Mesenchymal stem cell (in vitro differentiated cells and primary cell): Measurements from ENCODE around the gene PRIM2.

ENCODE experiments used
- DNase-seq: peaks from one replicate; pipeline ENCODE4 v3.0.0-alpha.2; 2013
- H2AFZ ChIP-seq: one replicate; pipeline ENCODE4 v1.6.1; 2013; ENCODE audit warnings: low read depth, mild to moderate bottlenecking, control low read depth, inconsistent platforms, low read length, moderate library complexity
- H2AK5ac ChIP-seq: 2 replicates; pipeline ENCODE4 v1.6.1; 2013; ENCODE audit warnings: low read length, moderate library complexity, mild to moderate bottlenecking, inconsistent platforms; ENCODE audit not compliant: severe bottlenecking
- H2BK120ac ChIP-seq: one replicate; pipeline ENCODE4 v1.6.1; 2013; ENCODE audit warnings: low read depth, mild to moderate bottlenecking, inconsistent platforms, low read length, moderate library complexity
- H2BK12ac ChIP-seq, 2 experiments: one replicate each; pipeline ENCODE4 v1.6.1; 2013; ENCODE audit warnings: inconsistent platforms in 2 of 2, low read length in 2 of 2, mild to moderate bottlenecking in 2 of 2, moderate library complexity in 2 of 2, control low read depth in 1 of 2
- H2BK15ac ChIP-seq: one replicate; pipeline ENCODE4 v1.6.1; 2013; ENCODE audit warnings: mild to moderate bottlenecking, low read depth, inconsistent platforms; ENCODE audit not compliant: poor library complexity, severe bottlenecking
- H2BK5ac ChIP-seq: 2 replicates; pipeline ENCODE4 v1.6.1; 2013; ENCODE audit warnings: low read depth, mild to moderate bottlenecking, low read length, control low read depth, inconsistent platforms; ENCODE audit not compliant: poor library complexity, severe bottlenecking
- H3K14ac ChIP-seq, 2 experiments: one replicate each; pipeline ENCODE4 v1.6.1; 2013; ENCODE audit warnings: inconsistent platforms in 2 of 2, low read length in 2 of 2, control low read depth in 1 of 2, mild to moderate bottlenecking in 1 of 2, moderate library complexity in 1 of 2
- H3K18ac ChIP-seq, 2 experiments: one replicate each; pipeline ENCODE4 v1.6.1; 2013; ENCODE audit warnings: inconsistent platforms in 2 of 2, low read length in 2 of 2, control low read depth in 1 of 2, low read depth in 1 of 2, mild to moderate bottlenecking in 1 of 2
- H3K23ac ChIP-seq, 2 experiments: one replicate each; pipeline ENCODE4 v1.6.1; 2013; ENCODE audit warnings: inconsistent platforms in 2 of 2, low read length in 2 of 2, mild to moderate bottlenecking in 2 of 2, moderate library complexity in 2 of 2, control low read depth in 1 of 2
- H3K27ac ChIP-seq: 2 replicates; pipeline ENCODE4 v1.5.1; 2013; ENCODE audit warnings: mild to moderate bottlenecking, moderate library complexity, low read length, control low read depth, inconsistent platforms; ENCODE audit not compliant: poor library complexity, severe bottlenecking
- H3K27me3 ChIP-seq, 2 experiments: 2 replicates each; pipeline versions ENCODE4 v1.6.1 to v1.7.0; 2013; ENCODE audit warnings: low read length in 2 of 2, mild to moderate bottlenecking in 2 of 2, moderate library complexity in 2 of 2, control low read depth in 1 of 2, inconsistent platforms in 1 of 2; ENCODE audit not compliant: control insufficient read depth in 1 of 2, insufficient read depth in 1 of 2
- H3K36me3 ChIP-seq, 2 experiments: 2 replicates each; pipeline versions ENCODE4 v1.6.1 to v1.7.0; 2013; ENCODE audit warnings: low read length in 2 of 2, control low read depth in 1 of 2, inconsistent platforms in 1 of 2, low read depth in 1 of 2, mild to moderate bottlenecking in 1 of 2; ENCODE audit not compliant: insufficient read depth in 2 of 2, control insufficient read depth in 1 of 2
- H3K4ac ChIP-seq, 2 experiments: one replicate each; pipeline ENCODE4 v1.6.1; 2013; ENCODE audit warnings: inconsistent platforms in 2 of 2, low read length in 2 of 2, mild to moderate bottlenecking in 2 of 2, moderate library complexity in 2 of 2, control low read depth in 1 of 2, low read depth in 1 of 2
- H3K4me1 ChIP-seq: 2 replicates; pipeline ENCODE4 v1.6.1; 2013; ENCODE audit warnings: low read depth, low read length, control low read depth; ENCODE audit not compliant: control insufficient read depth, insufficient read depth
- H3K4me2 ChIP-seq: 2 replicates; pipeline ENCODE4 v1.6.1; 2013; ENCODE audit warnings: low read length, mild to moderate bottlenecking, inconsistent platforms; ENCODE audit not compliant: poor library complexity, severe bottlenecking
- H3K4me3 ChIP-seq, 2 experiments: 2 replicates each; pipeline versions ENCODE4 v1.5.1 to v1.7.0; 2013; ENCODE audit warnings: low read length in 2 of 2, mild to moderate bottlenecking in 2 of 2, control low read depth in 1 of 2, low read depth in 1 of 2; ENCODE audit not compliant: insufficient read depth in 1 of 2
- H3K79me1 ChIP-seq: replicated peaks from 2 replicates; pipeline ENCODE4 v1.6.1; 2013; ENCODE audit warnings: mild to moderate bottlenecking, control low read depth, low read length, inconsistent platforms; ENCODE audit not compliant: poor library complexity, severe bottlenecking
- H3K9ac ChIP-seq: 2 replicates; pipeline ENCODE4 v1.7.0; 2013; ENCODE audit warnings: mild to moderate bottlenecking, low read length, moderate library complexity
- H3K9me3 ChIP-seq: 2 replicates; pipeline ENCODE4 v1.7.0; 2013; ENCODE audit warnings: mild to moderate bottlenecking, low read length; ENCODE audit not compliant: control insufficient read depth
- H4K8ac ChIP-seq: one replicate; pipeline ENCODE4 v1.6.1; 2013; ENCODE audit warnings: inconsistent platforms, mild to moderate bottlenecking, low read length, moderate library complexity
- H4K91ac ChIP-seq: one replicate; pipeline ENCODE4 v1.6.1; 2013; ENCODE audit warnings: mild to moderate bottlenecking, low read length, inconsistent platforms
- WGBS: methylation state at CpG from one replicate; pipeline ENCODE4 v1.1.7; 2013; ENCODE audit warnings: mixed read lengths; 5-methylcytosine and 5-hydroxymethylcytosine counted together

Gene PRIM2

GRCh38 chr6:57324538-57324937, 7.1 kb downstream of the PRIM2 start:
- no peak overlapping the region for H2AFZ ChIP-seq
- H4K8ac ChIP-seq, result no peak overlapping the region
- H3K4me1 ChIP-seq, result no peaks in the 10 kb centered on the region
- H3K27ac ChIP-seq, result no peak overlapping the region
- H2BK5ac ChIP-seq, result no peak overlapping the region
- peaks cover 19% of the 10 kb centered on the region for H3K9me3 ChIP-seq
- no peak overlapping the region for H2BK120ac ChIP-seq
- H3K79me1 ChIP-seq, result peaks cover 22% of the 10 kb centered on the region
- no peak overlapping the region for H3K4me3 ChIP-seq
- no peak overlapping the region for H3K18ac ChIP-seq
- no peak overlapping the region for H3K4ac ChIP-seq
- no peaks in the 10 kb centered on the region for H3K27me3 ChIP-seq
- no peak overlapping the region for H3K4me2 ChIP-seq
- H3K14ac ChIP-seq, result no peak overlapping the region
- H3K23ac ChIP-seq, result no peak overlapping the region
- H2AK5ac ChIP-seq, result no peak overlapping the region
- DNase-seq, result peak; percentile 33
- H3K36me3 ChIP-seq, result peaks cover 8 to 81% of the 10 kb centered on the region in 2 experiments
- no peak overlapping the region for H2BK12ac ChIP-seq
- H2BK15ac ChIP-seq, result no peak overlapping the region
- 0% methylated on average over 1 of the region's 1 CpG for WGBS
- peak overlapping the region; percentile 34 for H3K9ac ChIP-seq
- no peak overlapping the region for H4K91ac ChIP-seq

GRCh38 chr6:57327311-57327710, 9.9 kb downstream of the PRIM2 start:
- Histone ChIP-seq H3K9ac (no peak overlapping the region), H3K27ac (no peak overlapping the region), H2BK15ac (no peak overlapping the region), H3K23ac (no peak overlapping the region), H2AFZ (no peak overlapping the region), H3K4ac (no peak overlapping the region), H3K14ac (no peak overlapping the region), H3K4me3 (no peak overlapping the region), H3K9me3 (peaks cover 34% of the 10 kb centered on the region), H2BK5ac (no peak overlapping the region), H2BK120ac (no peak overlapping the region), H3K18ac (no peak overlapping the region), H3K36me3 (peaks cover 8 to 75% of the 10 kb centered on the region in 2 experiments), H3K4me1 (no peaks in the 10 kb centered on the region), H3K27me3 (no peaks in the 10 kb centered on the region), H3K79me1 (peaks cover 14% of the 10 kb centered on the region), H4K91ac (no peak overlapping the region), H2AK5ac (no peak overlapping the region), H2BK12ac (no peak overlapping the region), H3K4me2 (no peak overlapping the region), H4K8ac (no peak overlapping the region)
- no peak for DNase-seq
- WGBS, result 100% methylated on average over 1 of the region's 2 CpGs

DNA sequence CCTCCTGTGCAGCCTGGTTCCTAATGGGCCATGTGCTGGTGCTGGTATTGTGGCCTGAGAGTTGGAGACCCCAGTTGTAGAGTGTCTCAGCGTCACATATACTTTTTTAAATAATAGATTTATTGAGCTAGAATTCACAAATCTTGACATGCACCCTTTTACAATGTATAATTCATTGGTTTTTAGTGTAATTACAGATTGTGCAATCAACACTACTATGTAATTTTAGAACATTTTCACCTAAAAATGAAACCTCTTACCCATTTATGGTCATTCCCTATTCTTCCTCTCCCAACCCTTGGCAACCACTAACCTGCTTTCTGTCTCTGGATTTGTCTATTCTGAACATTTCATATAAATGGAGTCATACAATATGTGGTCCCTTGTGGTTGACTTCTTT, 10.6 kb downstream of the PRIM2 start:
- H3K79me1 ChIP-seq, result peaks cover 10% of the 10 kb centered on the region
- no peak overlapping the region for H4K91ac ChIP-seq
- H3K27me3 ChIP-seq, result no peaks in the 10 kb centered on the region
- no peak overlapping the region for H3K23ac ChIP-seq
- H2BK5ac ChIP-seq, result no peak overlapping the region
- no peak overlapping the region for H2BK120ac ChIP-seq
- DNase-seq, result no peak
- H2BK15ac ChIP-seq, result no peak overlapping the region
- H3K14ac ChIP-seq, result no peak overlapping the region
- no peak overlapping the region for H3K4me2 ChIP-seq
- no peak overlapping the region for H3K4ac ChIP-seq
- no peak overlapping the region for H4K8ac ChIP-seq
- H3K9ac ChIP-seq, result no peak overlapping the region
- H3K4me1 ChIP-seq, result no peaks in the 10 kb centered on the region
- no peak overlapping the region for H2AFZ ChIP-seq
- H3K9me3 ChIP-seq, result peaks cover 37% of the 10 kb centered on the region
- no peak overlapping the region for H3K4me3 ChIP-seq
- no peak overlapping the region for H3K18ac ChIP-seq
- H3K27ac ChIP-seq, result no peak overlapping the region
- H2BK12ac ChIP-seq, result no peak overlapping the region
- no CpG with 5 or more reads among the region's 1 CpG for WGBS
- H3K36me3 ChIP-seq, result peaks cover 8 to 73% of the 10 kb centered on the region in 2 experiments
- no peak overlapping the region for H2AK5ac ChIP-seq

GRCh38 chr6:57329933-57330332, 12.5 kb downstream of the PRIM2 start:
- H4K91ac ChIP-seq, result no peak overlapping the region
- no peak overlapping the region for H3K18ac ChIP-seq
- H3K27me3 ChIP-seq, result no peaks in the 10 kb centered on the region
- H3K14ac ChIP-seq, result no peak overlapping the region
- no peak overlapping the region for H4K8ac ChIP-seq
- no peak overlapping the region for H3K4me3 ChIP-seq
- no peak overlapping the region for H3K9ac ChIP-seq
- peaks cover 8 to 77% of the 10 kb centered on the region in 2 experiments for H3K36me3 ChIP-seq
- no peak overlapping the region for H2BK15ac ChIP-seq
- H3K4me1 ChIP-seq, result no peaks in the 10 kb centered on the region
- no peak overlapping the region for H2BK12ac ChIP-seq
- H3K4me2 ChIP-seq, result no peak overlapping the region
- no peak overlapping the region for H2BK120ac ChIP-seq
- no peak overlapping the region for H2AK5ac ChIP-seq
- H2AFZ ChIP-seq, result no peak overlapping the region
- peaks cover 11% of the 10 kb centered on the region for H3K79me1 ChIP-seq
- H3K4ac ChIP-seq, result no peak overlapping the region
- peaks cover 37% of the 10 kb centered on the region for H3K9me3 ChIP-seq
- no peak overlapping the region for H2BK5ac ChIP-seq
- no peak overlapping the region for H3K27ac ChIP-seq
- DNase-seq, result no peak
- H3K23ac ChIP-seq, result no peak overlapping the region
